KMS-11 (cell line): ENCODE data around the gene ITLN2.

Source experiments
- H2AFZ ChIP-seq: fragments of 200-600 bp; sonication (generic); 2 replicates; pipeline ENCODE4 v1.6.1; 2016; ENCODE audit warnings: antibody characterized with exemption, mixed run types, low read depth
- H3K27ac ChIP-seq: fragments of 200-600 bp; sonication (generic); 2 replicates; pipeline ENCODE4 v1.6.1; 2016; ENCODE audit warnings: mild to moderate bottlenecking, mixed run types
- H3K27me3 ChIP-seq: fragments of 200-600 bp; sonication (generic); 2 replicates; pipeline ENCODE4 v1.6.1; 2017; ENCODE audit warnings: mild to moderate bottlenecking, low read depth, mixed run types, moderate library complexity; ENCODE audit not compliant: insufficient read depth
- H3K36me3 ChIP-seq: fragments of 200-600 bp; sonication (generic); 2 replicates; pipeline ENCODE4 v1.6.1; 2017; ENCODE audit warnings: mild to moderate bottlenecking, mixed run types; ENCODE audit not compliant: insufficient read depth
- H3K4me1 ChIP-seq: fragments of 200-600 bp; sonication (generic); 2 replicates; pipeline ENCODE4 v1.6.1; 2016; ENCODE audit warnings: mild to moderate bottlenecking, low read depth, mixed run types; ENCODE audit not compliant: poor library complexity, severe bottlenecking
- H3K4me2 ChIP-seq: fragments of 200-600 bp; sonication (generic); 2 replicates; pipeline ENCODE4 v1.7.0; 2016; ENCODE audit warnings: mild to moderate bottlenecking, mixed run types
- H3K4me3 ChIP-seq: fragments of 200-600 bp; sonication (generic); IDR thresholded peaks from 2 replicates; pipeline ENCODE4 v1.6.1; 2017; ENCODE audit warnings: low read depth, low read length, mixed read lengths; ENCODE audit not compliant: insufficient read depth
- H3K79me2 ChIP-seq: fragments of 200-600 bp; sonication (generic); 2 replicates; pipeline ENCODE4 v1.6.1; 2016; ENCODE audit warnings: low read depth, mixed run types; ENCODE audit not compliant: insufficient read depth
- H3K9ac ChIP-seq: fragments of 200-600 bp; sonication (generic); 2 replicates; pipeline ENCODE4 v1.6.1; 2016; ENCODE audit warnings: mild to moderate bottlenecking, mixed run types
- H4K20me1 ChIP-seq: fragments of 200-600 bp; sonication (generic); 2 replicates; pipeline ENCODE4 v1.6.1; 2016; ENCODE audit warnings: mild to moderate bottlenecking, mixed run types; ENCODE audit not compliant: insufficient read depth
- TF ChIP-seq, protein P1 (sequence below): fragments of 200-600 bp; sonication (generic); conservative IDR thresholded peaks from 2 replicates; pipeline ENCODE4 v1.6.1; 2017; ENCODE audit warnings: low read depth, mild to moderate bottlenecking, antibody characterized with exemption, low read length, moderate library complexity, mixed read lengths

Gene ITLN2

DNA sequence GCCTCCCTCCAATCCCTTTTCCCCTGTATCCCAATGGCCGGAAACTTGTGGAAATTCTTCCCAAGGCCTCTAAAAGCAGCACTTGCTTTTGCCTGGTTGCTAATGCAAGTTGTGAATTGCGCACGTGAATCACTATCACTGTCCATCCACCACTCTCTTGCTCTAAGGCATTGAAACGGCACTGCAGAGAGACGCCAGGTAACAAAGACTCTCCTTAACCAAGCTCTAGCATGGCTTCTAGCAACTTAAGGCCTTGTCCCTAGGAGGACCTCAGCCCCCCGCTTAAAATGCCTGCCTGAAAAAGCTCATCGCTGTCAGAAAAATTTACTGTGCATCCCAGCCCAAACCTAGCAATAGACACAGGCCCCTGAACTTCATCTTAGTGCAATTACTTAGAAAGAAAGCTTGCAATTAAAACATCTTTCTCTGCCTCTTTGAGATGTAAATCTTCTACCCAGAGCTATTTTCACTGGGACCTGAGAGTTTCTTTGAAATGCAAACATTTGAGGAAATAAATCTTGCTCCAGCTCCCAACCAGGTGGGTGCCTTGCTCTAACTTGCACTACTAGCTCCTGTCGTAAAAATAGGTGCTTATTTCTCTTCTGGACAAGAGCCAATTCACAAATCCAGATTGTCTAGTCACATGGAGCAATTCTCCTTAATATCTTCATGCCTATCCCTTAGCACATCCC is 32.9 kb upstream of the ITLN2 start:
- Histone ChIP-seq H3K9ac (no peak overlapping the region), H3K79me2 (no peaks in the 10 kb centered on the region), H3K4me1 (peaks cover 9% of the 10 kb centered on the region), H3K4me2 (no peak overlapping the region), H3K27ac (no peak overlapping the region), H2AFZ (no peak overlapping the region), H4K20me1 (no peaks in the 10 kb centered on the region), H3K4me3 (no peak overlapping the region), H3K36me3 (no peaks in the 10 kb centered on the region), H3K27me3 (no peaks in the 10 kb centered on the region)
- TF ChIP-seq, protein P1, sequence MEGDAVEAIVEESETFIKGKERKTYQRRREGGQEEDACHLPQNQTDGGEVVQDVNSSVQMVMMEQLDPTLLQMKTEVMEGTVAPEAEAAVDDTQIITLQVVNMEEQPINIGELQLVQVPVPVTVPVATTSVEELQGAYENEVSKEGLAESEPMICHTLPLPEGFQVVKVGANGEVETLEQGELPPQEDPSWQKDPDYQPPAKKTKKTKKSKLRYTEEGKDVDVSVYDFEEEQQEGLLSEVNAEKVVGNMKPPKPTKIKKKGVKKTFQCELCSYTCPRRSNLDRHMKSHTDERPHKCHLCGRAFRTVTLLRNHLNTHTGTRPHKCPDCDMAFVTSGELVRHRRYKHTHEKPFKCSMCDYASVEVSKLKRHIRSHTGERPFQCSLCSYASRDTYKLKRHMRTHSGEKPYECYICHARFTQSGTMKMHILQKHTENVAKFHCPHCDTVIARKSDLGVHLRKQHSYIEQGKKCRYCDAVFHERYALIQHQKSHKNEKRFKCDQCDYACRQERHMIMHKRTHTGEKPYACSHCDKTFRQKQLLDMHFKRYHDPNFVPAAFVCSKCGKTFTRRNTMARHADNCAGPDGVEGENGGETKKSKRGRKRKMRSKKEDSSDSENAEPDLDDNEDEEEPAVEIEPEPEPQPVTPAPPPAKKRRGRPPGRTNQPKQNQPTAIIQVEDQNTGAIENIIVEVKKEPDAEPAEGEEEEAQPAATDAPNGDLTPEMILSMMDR, result no peak

DNA sequence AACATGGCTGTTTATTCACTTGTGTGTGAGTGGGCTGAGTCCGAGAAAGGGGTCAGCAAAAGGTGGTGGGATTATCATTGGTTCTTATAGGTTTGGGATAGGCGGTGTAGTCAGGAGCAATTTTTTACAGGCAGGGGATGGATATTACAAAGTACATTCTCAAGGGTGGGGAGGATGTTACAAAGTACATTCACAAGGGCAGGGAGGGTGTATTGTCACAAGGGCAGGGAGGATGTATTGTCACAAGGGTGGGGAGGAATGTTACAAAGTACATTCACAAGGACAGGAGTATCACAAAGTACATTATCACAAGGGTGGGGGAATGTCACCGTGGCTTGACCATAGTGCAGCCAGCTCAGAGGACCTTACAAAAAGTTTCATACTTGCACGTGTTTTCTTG is 31.1 kb upstream of the ITLN2 start:
- no peaks in the 10 kb centered on the region for H4K20me1 ChIP-seq
- no peak overlapping the region for H3K27ac ChIP-seq
- no peaks in the 10 kb centered on the region for H3K79me2 ChIP-seq
- H3K4me3 ChIP-seq, result no peak overlapping the region
- TF ChIP-seq, protein P1, result no peak
- no peak overlapping the region for H2AFZ ChIP-seq
- no peak overlapping the region for H3K9ac ChIP-seq
- no peak overlapping the region for H3K4me2 ChIP-seq
- peaks cover 8% of the 10 kb centered on the region for H3K4me1 ChIP-seq
- no peaks in the 10 kb centered on the region for H3K36me3 ChIP-seq
- no peaks in the 10 kb centered on the region for H3K27me3 ChIP-seq

GRCh38 chr1:160981584-160982411 is 27.2 kb upstream of the ITLN2 start:
- H2AFZ ChIP-seq, result no peak overlapping the region

GRCh38 chr1:160979286-160979685 is 24.7 kb upstream of the ITLN2 start:
- no peaks in the 10 kb centered on the region for H3K4me1 ChIP-seq
- TF ChIP-seq, protein P1, result no peak

More at GRCh38 chr1:160981584-160982411, 27.2 kb upstream of the ITLN2 start:
- no peaks in the 10 kb centered on the region for H3K79me2 ChIP-seq
- no peak overlapping the region for H3K9ac ChIP-seq
- TF ChIP-seq, protein P1, result no peak
- no peaks in the 10 kb centered on the region for H3K36me3 ChIP-seq
- H4K20me1 ChIP-seq, result no peaks in the 10 kb centered on the region
- no peak overlapping the region for H3K4me2 ChIP-seq
- no peak overlapping the region for H3K27ac ChIP-seq
- no peaks in the 10 kb centered on the region for H3K27me3 ChIP-seq
- no peaks in the 10 kb centered on the region for H3K4me1 ChIP-seq
- no peak overlapping the region for H3K4me3 ChIP-seq

More at GRCh38 chr1:160979286-160979685, 24.7 kb upstream of the ITLN2 start:
- H3K9ac ChIP-seq, result no peak overlapping the region
- no peak overlapping the region for H3K4me2 ChIP-seq
- no peak overlapping the region for H3K27ac ChIP-seq
- no peak overlapping the region for H2AFZ ChIP-seq
- H3K27me3 ChIP-seq, result no peaks in the 10 kb centered on the region
- no peaks in the 10 kb centered on the region for H4K20me1 ChIP-seq
- no peaks in the 10 kb centered on the region for H3K79me2 ChIP-seq
- no peaks in the 10 kb centered on the region for H3K36me3 ChIP-seq
- no peak overlapping the region for H3K4me3 ChIP-seq
